Measurements from ENCODE around the gene SDK1.

Gene SDK1

GRCh38 chr7:3592401-3593134 is 291.5 kb downstream of the SDK1 start:
- peak; percentile 30 for DNase-seq

GRCh38 chr7:3594901-3595300 is 293.8 kb downstream of the SDK1 start:
- DNase-seq, result no peak

- no peak for DNase-seq
Measured at GRCh38 chr7:3598854-3599253, 297.8 kb downstream of the SDK1 start.

- DNase-seq, result no peak
Measured at GRCh38 chr7:3605222-3605621, 304.2 kb downstream of the SDK1 start.

GRCh38 chr7:3606436-3606835 is 305.4 kb downstream of the SDK1 start:
- no peak for DNase-seq

- no peak for DNase-seq
Measured at GRCh38 chr7:3607847-3608246, 306.8 kb downstream of the SDK1 start.

GRCh38 chr7:3616306-3616705 is 315.3 kb downstream of the SDK1 start:
- no peak for DNase-seq

GRCh38 chr7:3630081-3630480 is 329.0 kb downstream of the SDK1 start:
- peak; percentile 17 for DNase-seq

GRCh38 chr7:3634396-3634795 is 333.3 kb downstream of the SDK1 start:
- no peak for DNase-seq

GRCh38 chr7:3636131-3636860 is 335.2 kb downstream of the SDK1 start:
- DNase-seq, result no peak

GRCh38 chr7:3639253-3639652 is 338.2 kb downstream of the SDK1 start:
- DNase-seq, result no peak

GRCh38 chr7:3641582-3641981 is 340.5 kb downstream of the SDK1 start:
- DNase-seq, result no peak

- no peak for DNase-seq
Measured at GRCh38 chr7:3643091-3643490, 342.0 kb downstream of the SDK1 start.

- no peak for DNase-seq
Measured at GRCh38 chr7:3648276-3648675, 347.2 kb downstream of the SDK1 start.

- DNase-seq, result no peak
Measured at GRCh38 chr7:3649250-3649649, 348.2 kb downstream of the SDK1 start.

GRCh38 chr7:3649678-3650440 is 348.8 kb downstream of the SDK1 start:
- DNase-seq, result no peak

- no peak for DNase-seq
Measured at GRCh38 chr7:3650844-3651243, 349.8 kb downstream of the SDK1 start.

GRCh38 chr7:3655635-3656034 is 354.6 kb downstream of the SDK1 start:
- DNase-seq, result no peak

GRCh38 chr7:3657206-3657605 is 356.2 kb downstream of the SDK1 start:
- DNase-seq, result no peak

GRCh38 chr7:3668743-3669142 is 367.7 kb downstream of the SDK1 start:
- DNase-seq, result no peak

GRCh38 chr7:3670898-3671297 is 369.8 kb downstream of the SDK1 start:
- DNase-seq, result no peak

GRCh38 chr7:3673524-3673923 is 372.5 kb downstream of the SDK1 start:
- no peak for DNase-seq

- no peak for DNase-seq
Measured at GRCh38 chr7:3678314-3678810, 377.3 kb downstream of the SDK1 start.

Measured in eye (tissue), 1 donor.